HG03354 (cell line): Measurements from ENCODE around the gene MRI1.
"Not testable (repeated sequence)": the region's sequence is repeated elsewhere in the genome, so short reads cannot be mapped to it uniquely, and the experiment has no call there.

Source experiments
- ATAC-seq: cut with Tn5 transposase; IDR thresholded peaks from one replicate; pipeline ENCODE4 v1.9.1; 2021; ENCODE audit warnings: mild to moderate bottlenecking; ENCODE audit not compliant: unreplicated experiment, poor library complexity, severe bottlenecking

Gene MRI1

DNA sequence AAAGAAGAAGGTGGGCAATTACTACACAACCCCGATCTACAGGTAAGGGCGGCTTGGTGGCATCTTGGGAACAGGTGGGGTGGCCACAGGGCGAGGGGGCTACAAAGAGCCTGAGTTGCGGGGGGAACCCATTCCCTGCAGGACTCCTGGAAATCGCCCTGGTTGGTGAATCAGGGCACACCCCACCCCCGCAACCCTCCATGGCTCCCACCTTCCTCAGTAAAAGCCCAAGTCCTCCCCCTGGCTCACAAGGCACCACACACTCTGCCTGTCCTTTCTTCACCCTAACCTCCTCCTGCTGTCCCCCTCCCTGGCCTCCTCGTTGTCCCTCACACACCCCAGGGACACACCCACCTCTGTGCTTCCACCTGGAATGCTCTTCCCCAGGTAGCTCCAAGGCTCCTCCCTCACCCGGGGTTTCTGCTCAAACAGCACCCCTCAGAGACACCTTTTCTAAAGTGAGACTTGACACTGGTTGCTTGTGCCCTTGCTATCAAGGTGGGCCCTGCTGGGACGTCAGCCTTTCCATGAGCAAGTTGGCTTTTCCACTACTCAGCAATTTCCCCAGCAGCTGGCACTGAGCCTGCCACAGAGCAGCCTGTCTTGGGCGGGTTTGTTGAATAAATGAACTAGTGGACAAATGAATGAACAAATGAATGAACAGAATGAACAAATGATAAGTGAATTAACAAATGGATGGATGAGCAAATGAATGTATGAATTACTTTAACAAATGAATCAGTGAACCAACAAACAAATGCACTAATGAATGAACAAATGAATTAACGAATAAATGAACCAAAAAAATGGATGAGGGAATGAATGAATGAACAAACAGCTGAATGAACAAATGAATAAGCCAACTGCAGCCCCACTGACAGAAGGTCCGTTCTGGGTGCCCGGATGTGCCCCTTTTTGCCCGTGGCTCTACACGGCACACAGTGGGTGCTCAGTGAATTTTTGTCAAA lies 6.2 kb upstream of the MRI1 start:
- no peak for ATAC-seq

DNA sequence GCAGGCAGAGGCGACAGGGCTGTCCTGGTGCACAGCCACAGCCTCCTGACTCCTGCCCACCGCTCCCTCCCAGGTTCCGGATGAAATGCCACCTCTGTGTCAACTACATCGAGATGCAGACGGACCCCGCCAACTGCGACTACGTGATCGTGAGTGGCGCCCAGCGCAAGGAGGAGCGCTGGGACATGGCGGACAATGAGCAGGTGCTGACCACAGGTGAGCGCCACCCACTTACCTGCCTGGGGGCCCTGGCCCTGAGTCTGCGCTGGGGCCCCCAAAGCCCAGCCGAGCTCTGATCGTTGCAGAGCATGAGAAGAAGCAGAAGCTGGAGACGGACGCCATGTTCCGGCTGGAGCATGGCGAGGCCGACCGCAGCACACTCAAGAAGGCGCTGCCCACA lies 5.5 kb upstream of the MRI1 start:
- no peak for ATAC-seq

DNA sequence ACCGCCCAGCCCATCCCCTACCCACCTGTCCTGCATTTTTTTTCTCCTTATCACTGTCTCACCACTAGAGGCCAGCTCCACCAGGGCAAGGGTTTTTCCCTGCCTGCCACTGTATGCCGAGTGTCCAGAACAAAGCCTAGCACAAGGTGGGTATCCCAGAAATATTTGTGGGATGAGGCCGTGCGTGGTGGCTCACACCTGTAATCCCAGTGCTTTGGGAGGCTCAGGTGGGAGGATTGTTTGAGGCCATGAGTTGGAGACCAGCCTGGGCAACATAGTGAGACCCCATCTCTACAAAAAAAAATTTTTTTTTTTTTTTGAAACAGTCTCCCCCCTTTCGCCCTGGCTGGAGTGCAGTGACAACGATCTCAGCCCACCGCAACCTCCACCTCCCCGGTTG lies 2.9 kb upstream of the MRI1 start:
- no peak for ATAC-seq

DNA sequence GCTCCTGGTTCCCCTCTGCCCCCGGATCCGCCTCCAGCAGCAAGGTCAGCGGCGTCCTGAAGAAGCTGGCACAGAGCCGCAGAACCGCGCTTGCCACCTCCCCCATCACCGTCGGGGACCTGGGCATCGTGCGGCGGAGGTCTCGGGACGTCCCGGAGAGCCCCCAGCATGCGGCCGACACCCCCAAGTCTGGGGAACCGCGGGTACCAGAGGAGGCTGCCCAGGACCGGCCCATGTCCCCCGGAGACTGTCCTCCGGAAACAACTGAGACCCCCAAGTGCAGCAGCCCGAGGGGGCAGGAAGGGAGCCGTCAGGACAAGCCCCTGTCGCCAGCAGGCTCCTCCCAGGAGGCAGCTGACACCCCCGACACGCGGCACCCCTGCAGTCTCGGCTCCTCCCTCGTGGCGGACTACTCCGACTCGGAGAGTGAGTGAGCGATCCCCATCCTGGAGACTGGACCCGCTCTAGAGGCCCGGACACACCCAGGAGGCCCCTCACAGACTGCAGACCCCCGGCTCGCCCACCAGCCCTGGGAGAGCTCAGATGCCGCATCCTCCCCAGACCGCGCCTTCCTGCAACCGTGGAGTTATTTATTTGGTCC lies 1.6 kb upstream of the MRI1 start:
- ATAC-seq = no peak

DNA sequence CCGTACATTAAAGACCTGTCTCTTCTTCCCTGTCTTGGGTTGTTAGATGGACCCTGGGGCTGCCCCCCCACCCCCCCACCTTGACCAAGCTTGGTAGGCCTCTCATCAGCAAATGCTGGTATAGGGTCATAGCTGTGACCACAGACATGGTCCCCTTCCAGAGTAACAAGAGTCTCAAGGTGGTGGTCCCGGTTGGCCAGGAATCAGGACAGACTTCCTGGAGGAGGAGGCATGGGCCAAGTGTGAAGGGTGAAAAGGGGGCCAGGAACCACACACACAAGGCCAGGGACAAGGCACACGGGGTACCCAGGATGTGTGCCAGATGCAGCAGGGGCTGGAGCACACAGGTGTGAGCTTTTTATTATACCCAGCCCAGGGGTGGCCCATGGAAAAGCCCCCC lies 1.1 kb upstream of the MRI1 start:
- ATAC-seq = no peak

DNA sequence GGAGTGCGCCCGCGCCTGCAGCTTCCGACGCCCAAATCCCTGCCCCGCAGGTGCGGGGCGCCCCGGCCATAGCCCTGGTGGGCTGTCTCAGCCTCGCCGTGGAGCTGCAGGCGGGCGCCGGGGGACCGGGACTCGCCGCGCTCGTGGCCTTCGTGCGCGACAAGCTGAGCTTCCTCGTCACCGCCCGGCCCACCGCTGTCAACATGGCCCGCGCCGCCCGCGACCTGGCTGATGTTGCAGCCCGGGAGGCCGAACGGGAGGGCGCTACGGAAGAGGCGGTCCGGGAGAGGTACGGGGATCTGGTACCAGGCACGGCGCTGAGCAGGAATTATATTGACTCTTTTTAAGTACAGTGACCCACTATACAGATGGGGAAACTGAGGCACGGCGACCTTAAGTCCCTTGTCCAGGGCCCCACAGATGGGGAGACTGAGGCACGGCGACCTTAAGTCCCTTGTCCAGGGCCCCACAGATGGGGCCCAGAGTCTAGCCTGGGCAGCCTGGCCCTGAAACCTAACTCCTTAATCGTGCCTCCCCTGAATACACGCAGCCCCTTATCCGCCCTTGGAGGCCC lies 586 bp downstream of the MRI1 start:
- peak; percentile 38 for ATAC-seq

DNA sequence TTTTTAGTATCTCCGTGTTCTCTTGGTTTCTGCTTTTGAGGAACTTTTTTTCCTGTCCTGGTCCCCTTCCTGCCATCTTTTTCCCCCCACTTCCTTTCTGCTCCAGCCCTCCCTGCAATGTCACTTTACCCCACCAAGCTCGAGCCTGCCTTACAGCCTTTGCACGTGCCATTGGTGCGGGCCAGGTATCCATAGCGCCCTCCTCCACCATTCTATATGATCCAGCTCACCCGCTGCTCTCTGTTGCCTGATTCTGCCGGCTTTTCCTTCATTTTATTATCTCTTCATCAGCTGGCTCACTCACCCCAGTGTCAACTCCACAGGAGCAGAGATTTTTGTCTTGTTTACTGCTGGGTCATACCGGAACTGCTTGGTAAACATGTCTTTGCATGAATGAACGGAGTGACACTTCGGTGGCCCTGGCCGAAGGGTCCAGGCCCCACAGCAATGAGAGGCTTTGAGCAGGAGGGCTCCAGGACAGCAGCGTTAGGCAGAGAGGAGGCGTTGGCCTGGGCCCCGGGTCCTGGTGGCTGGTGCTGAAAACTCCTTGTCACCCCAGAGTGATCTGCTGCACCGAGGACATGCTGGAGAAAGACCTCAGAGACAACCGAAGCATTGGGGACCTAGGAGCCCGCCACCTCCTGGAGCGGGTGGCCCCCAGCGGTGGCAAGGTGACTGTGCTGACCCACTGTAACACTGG lies 1.2 kb downstream of the MRI1 start:
- no peak for ATAC-seq

DNA sequence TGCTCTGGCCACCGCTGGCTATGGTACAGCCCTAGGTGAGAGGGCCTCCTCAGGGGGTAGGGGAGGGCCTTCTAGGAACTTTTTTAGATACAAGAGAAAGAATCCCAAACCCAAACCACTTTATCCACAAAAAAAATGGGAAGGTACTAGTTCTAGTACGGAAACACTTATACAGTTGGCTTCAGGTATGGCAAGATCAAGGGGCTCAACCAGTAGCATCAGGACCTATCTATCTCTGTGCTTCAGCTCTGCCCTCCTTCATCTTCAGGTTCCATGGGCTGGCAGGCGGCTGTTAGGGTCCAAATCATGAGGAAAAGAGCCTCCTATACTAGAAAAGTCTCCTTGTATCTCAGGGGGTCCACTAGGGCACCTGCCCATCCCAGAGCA lies 1.8 kb downstream of the MRI1 start:
- no peak for ATAC-seq

DNA sequence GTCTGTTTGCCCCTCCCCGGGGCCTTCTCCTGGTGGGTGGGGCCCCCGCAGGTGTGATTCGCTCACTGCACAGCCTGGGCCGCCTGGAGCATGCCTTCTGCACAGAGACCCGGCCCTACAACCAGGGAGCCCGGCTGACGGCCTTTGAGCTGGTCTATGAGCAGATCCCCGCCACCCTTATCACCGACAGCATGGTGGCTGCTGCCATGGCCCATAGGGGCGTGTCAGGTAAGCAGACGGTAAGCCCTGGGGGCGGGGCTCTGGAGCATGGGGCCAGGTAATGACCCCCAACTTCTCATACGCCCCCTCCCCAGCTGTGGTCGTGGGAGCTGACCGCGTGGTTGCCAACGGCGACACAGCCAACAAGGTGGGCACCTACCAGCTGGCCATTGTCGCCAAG lies 4.2 kb downstream of the MRI1 start:
- ATAC-seq = no peak

DNA sequence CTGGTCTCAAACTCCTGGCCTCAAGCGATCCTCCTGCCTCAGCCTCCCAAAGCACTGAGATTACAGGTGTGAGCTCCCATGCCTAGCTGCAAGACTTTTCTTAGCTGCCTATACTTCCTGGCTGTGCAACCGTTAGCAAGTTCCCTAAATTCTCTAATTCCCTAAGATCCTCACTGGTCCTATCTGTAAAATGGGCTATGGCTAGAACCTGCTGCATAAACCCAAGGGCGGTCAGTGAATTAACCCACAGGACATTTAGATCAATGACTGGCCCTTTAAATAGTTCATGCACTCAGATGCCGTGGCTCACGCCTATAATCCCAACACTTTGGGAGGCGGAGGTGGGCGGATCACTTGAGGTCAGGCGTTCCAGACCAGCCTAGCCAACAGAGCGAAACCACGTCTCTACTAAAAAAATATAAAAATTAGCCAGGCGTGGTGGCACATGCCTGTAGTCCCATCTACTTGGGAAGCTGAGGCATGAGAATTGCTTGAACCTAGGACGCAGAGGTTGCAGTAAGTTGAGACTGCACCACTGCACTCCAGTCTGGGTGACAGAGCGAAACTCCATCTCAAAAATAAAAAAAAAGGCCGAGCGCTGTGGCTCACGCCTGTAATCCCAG lies 5.8 kb downstream of the MRI1 start:
- no peak for ATAC-seq

DNA sequence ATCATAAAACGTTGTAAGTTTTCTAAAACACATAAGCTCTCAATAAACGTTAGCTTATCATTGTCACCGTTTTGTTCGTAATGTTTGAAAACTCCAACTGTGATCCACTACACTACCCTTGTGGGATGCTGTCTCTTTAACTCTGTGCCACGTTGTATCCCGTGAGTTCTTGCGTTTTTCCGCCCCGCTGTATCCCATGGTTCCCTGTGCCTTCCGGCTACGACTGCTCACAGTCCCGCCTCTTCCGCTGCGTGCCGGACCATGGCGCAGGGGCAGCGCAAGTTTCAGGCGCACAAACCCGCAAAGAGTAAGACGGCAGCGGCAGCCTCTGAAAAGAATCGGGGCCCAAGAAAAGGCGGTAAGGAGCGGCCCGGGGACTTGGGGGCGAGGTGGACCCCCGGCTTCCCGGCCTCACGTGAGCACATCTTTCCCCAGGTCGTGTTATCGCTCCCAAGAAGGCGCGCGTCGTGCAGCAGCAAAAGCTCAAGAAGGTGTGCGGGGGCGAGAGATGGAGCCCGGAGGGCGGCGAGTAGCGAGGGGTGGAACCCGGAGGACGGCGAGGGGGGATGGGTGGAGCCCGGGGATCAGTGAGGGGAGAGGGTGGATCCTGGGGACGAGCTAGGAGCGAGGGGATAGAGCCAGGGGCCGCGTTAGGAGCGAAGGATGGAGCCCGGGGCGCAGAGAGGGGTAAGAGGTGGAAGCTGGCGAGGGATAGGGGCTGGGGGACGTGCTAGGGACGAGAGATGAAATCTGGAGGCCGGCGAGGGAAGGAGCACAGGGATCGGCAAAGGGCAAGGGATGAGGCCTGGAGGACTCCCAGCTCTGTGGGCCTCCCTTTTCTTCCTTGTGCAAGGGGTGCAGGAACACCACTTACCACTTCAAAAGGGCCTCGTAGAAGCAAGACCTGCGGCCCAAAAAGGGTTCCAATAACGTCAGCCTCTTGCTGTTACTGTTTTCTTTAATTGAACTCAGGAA lies 10.2 kb downstream of the MRI1 start, which contains the start of gene C19orf53:
Gene C19orf53 (plus strand): TSS at position 240 of the 975 bp plus-strand sequence. CDS start 22 bp downstream, at position 262.
- ATAC-seq = peak; percentile 95

DNA sequence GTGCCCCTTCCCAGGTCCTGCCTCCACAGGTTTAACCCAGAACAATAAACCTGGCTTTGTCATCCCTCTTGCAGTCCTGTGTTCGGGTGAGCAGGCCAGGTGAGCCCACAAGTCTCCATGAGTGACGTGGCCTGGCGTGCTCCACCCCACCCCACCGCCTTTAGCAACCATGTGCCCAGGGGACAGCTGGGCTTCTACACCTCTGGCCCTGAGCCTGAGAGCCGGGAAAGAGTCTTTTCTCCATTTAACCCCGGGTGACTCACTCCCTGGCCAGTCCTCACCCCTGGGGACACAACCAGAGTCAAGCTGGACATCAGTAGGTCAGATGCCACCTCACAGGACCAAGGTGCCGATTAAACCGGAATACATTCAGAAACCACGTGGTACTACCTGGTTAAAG lies 14.1 kb downstream of the MRI1 start:
- ATAC-seq = no peak

DNA sequence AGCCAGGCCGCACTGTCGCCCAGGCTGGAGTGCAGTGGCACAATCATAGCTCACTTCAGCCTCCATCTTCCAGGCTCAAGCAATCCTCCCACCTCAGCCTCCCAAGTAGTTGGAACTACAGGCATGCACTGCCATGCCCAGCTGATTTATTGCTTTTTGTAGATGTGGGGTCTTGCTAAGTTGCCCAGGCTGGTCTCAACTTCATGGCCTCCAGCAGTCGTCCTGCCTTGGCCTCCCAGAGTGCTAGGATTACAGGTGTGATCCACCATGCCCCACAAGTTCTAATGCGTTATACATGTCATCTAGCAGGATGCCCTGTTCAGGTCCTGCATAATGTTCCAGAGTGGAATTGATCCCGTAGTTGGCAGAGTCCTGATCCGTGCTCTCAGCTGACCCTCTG lies 14.5 kb downstream of the MRI1 start:
- no peak for ATAC-seq

DNA sequence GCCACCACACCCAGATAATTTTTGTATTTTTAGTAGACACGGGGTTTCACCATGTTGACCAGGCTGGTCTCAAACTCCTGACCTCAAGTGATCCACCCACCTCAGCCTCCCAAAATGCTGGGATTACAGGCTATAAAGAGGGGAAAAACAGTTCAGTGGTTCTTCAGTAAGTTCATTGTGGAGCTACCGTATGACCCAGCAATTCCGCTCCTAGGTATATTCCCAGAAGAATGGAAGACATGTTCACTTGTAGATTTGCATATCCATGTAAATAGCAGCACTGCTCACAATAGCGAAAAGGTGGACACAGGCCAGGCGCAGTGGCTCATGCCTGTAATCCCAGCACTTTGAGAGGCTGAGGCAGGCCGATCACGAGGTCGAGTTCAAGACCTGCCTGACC lies 15.5 kb downstream of the MRI1 start:
- not testable (repeated sequence) for ATAC-seq

DNA sequence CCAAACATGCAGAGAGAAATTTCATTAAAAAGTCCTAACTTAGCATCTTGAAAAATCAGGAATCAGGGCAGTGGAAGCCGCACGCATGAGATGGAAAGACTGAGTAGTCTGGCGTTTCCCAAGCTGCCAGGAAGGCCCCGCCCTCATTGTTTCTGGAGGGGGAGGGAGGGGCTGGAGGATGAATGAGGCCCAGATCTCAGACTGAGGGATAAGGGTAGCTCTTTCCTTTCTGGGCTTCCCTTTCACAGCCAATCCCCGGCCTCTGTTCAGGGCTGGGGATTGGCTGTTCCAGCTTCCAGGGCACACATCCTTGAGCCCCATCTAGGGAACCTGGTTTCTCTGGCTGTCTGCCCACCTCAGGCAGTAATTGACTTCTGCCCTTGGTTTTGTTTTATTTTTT lies 17.2 kb downstream of the MRI1 start:
- no peak for ATAC-seq

DNA sequence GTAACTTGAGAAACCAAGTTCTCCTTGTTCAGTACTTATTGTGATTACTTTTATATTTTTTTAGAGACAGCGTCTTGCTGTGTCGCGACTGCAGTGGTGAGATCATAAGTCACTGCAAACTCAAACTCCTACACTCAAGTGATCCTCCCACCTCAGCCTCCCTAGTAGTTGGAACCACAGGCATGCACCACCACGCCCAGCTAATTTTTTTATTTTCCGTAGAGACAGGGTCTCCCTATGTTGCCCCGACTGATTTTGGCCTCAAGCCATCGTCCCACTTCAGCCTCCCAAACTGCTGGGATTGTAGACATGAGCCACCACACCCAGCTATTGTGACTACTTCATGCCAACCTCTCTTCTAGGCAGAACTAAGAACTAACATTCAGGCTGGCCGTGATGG lies 18.2 kb downstream of the MRI1 start:
- ATAC-seq = no peak

DNA sequence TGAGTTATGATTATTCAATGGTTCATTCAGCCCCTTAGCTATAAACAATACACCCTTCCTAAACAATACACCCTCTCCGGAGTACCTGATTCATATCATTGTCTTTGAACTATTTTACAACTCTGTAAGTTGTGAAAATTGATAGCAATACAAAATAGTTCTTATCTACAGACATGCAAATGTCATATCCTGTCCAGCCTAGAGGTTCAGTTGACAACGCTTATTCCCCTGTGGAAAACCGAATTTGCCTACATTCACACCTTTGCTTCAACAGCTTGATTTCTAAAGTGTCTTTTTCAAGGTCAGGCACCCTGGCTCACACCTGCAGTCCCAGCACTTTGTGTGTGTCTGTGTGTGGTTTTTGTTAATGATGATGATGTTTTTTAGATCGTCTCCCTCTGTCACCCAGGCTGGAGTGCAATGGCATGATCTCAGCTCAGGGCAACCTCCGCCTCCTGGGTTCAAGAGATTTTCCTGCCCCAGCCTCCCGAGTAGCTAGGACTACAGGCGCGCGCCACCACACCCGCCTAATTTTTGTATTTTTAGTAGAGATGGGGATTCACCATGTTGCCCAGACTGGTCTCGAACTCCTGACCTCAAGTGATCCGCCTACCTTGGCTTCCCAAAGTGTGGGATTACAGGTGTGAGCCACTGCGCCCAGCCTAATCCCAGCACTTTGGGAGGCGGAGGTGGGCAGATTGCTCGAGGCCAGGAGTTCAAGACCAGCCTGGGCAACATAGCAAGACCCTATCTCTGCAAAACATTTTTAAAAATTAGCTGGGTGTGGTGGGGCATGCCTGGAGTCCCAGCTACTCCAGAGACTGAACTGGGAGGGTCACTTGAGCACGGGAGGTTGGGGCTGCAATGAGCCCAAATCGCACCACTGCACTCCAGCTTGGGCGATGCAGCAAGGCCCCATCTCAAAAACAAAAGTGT lies 19.5 kb downstream of the MRI1 start:
- no peak for ATAC-seq
